Measurements from ENCODE around the gene POU6F2.

GRCh38 chr7:39249635-39250152, 272.0 kb downstream of the POU6F2 start:
- TF ChIP-seq CTCF (IDR thresholded peaks at IDR 0.05) = no peak
- TF ChIP-seq EZH2 (IDR thresholded peaks at IDR 0.05; ENCODE audit: borderline replicate concordance, insufficient read depth, low read depth, low read length, poor library complexity, severe bottlenecking) = no peak
